KMS-11 (cell line): ENCODE data around the gene SSC4D.

Source experiments
- H2AFZ ChIP-seq: fragments of 200-600 bp; sonication (generic); 2 replicates; pipeline ENCODE4 v1.6.1; 2016; ENCODE audit warnings: antibody characterized with exemption, mixed run types, low read depth
- H3K27ac ChIP-seq: fragments of 200-600 bp; sonication (generic); 2 replicates; pipeline ENCODE4 v1.6.1; 2016; ENCODE audit warnings: mild to moderate bottlenecking, mixed run types
- H3K27me3 ChIP-seq: fragments of 200-600 bp; sonication (generic); 2 replicates; pipeline ENCODE4 v1.6.1; 2017; ENCODE audit warnings: mild to moderate bottlenecking, low read depth, mixed run types, moderate library complexity; ENCODE audit not compliant: insufficient read depth
- H3K36me3 ChIP-seq: fragments of 200-600 bp; sonication (generic); 2 replicates; pipeline ENCODE4 v1.6.1; 2017; ENCODE audit warnings: mild to moderate bottlenecking, mixed run types; ENCODE audit not compliant: insufficient read depth
- H3K4me1 ChIP-seq: fragments of 200-600 bp; sonication (generic); 2 replicates; pipeline ENCODE4 v1.6.1; 2016; ENCODE audit warnings: mild to moderate bottlenecking, low read depth, mixed run types; ENCODE audit not compliant: poor library complexity, severe bottlenecking
- H3K4me2 ChIP-seq: fragments of 200-600 bp; sonication (generic); 2 replicates; pipeline ENCODE4 v1.7.0; 2016; ENCODE audit warnings: mild to moderate bottlenecking, mixed run types
- H3K4me3 ChIP-seq: fragments of 200-600 bp; sonication (generic); IDR thresholded peaks from 2 replicates; pipeline ENCODE4 v1.6.1; 2017; ENCODE audit warnings: low read depth, low read length, mixed read lengths; ENCODE audit not compliant: insufficient read depth
- H3K79me2 ChIP-seq: fragments of 200-600 bp; sonication (generic); 2 replicates; pipeline ENCODE4 v1.6.1; 2016; ENCODE audit warnings: low read depth, mixed run types; ENCODE audit not compliant: insufficient read depth
- H3K9ac ChIP-seq: fragments of 200-600 bp; sonication (generic); 2 replicates; pipeline ENCODE4 v1.6.1; 2016; ENCODE audit warnings: mild to moderate bottlenecking, mixed run types
- H4K20me1 ChIP-seq: fragments of 200-600 bp; sonication (generic); 2 replicates; pipeline ENCODE4 v1.6.1; 2016; ENCODE audit warnings: mild to moderate bottlenecking, mixed run types; ENCODE audit not compliant: insufficient read depth
- CTCF ChIP-seq: fragments of 200-600 bp; sonication (generic); conservative IDR thresholded peaks from 2 replicates; pipeline ENCODE4 v1.6.1; 2017; ENCODE audit warnings: low read depth, mild to moderate bottlenecking, antibody characterized with exemption, low read length, moderate library complexity, mixed read lengths

The SSC4D gene

GRCh38 chr7:76359111-76359977 lies 50.2 kb downstream of the SSC4D start:
- H3K27me3 ChIP-seq, result no peaks in the 10 kb centered on the region
- H2AFZ ChIP-seq, result peak overlapping the region; percentile 63; the same call in 1 of the 2 replicates
- H3K79me2 ChIP-seq, result peaks cover 43% of the 10 kb centered on the region
- peak overlapping the region; percentile 95 for H3K9ac ChIP-seq
- H3K4me3 ChIP-seq, result peak overlapping the region; percentile 13
- peak; percentile 78 for TF ChIP-seq CTCF
- H3K36me3 ChIP-seq, result peaks cover 19% of the 10 kb centered on the region; the same call in 1 of the 2 replicates
- peaks cover 29% of the 10 kb centered on the region for H4K20me1 ChIP-seq
- peak overlapping the region; percentile 44; the same call in 1 of the 2 replicates for H3K4me2 ChIP-seq
- peak overlapping the region; percentile 89 for H3K27ac ChIP-seq
- H3K4me1 ChIP-seq, result peaks cover 46% of the 10 kb centered on the region

- Histone ChIP-seq H3K27me3 (no peaks in the 10 kb centered on the region), H3K4me2 (peak within 1 kb of the TSS; percentile 83), H3K4me1 (peaks cover 44% of the 10 kb centered on the region), H2AFZ (peak within 1 kb of the TSS; percentile 63; the same call in 1 of the 2 replicates), H3K9ac (peak within 1 kb of the TSS; percentile 95), H3K36me3 (peaks cover 19% of the 10 kb centered on the region; the same call in 1 of the 2 replicates), H4K20me1 (peaks cover 36% of the 10 kb centered on the region), H3K79me2 (peaks cover 51% of the 10 kb centered on the region), H3K27ac (peak within 1 kb of the TSS; percentile 89), H3K4me3 (peak within 1 kb of the TSS; percentile 13)
- TF ChIP-seq CTCF, result no peak
These were observed 50.9 kb downstream of the SSC4D start, which contains the start of gene YWHAG for GRCh38 chr7:76358481-76359110. Gene YWHAG (minus strand): TSS chr7:76358991. CDS start chr7:76358808, 183 bp downstream.

- Histone ChIP-seq H3K79me2 (peaks cover 56% of the 10 kb centered on the region), H3K4me2 (peak overlapping the region; percentile 83), H3K36me3 (peaks cover 24% of the 10 kb centered on the region; the same call in 1 of the 2 replicates), H3K4me1 (peaks cover 47% of the 10 kb centered on the region), H3K4me3 (no peak overlapping the region), H2AFZ (no peak overlapping the region), H3K27ac (peak overlapping the region; percentile 89), H3K9ac (peak overlapping the region; percentile 95), H3K27me3 (no peaks in the 10 kb centered on the region), H4K20me1 (peaks cover 42% of the 10 kb centered on the region)
- no peak for TF ChIP-seq CTCF
These were observed 51.5 kb downstream of the SSC4D start for GRCh38 chr7:76358011-76358480.

GRCh38 chr7:76357475-76358010 lies 52.0 kb downstream of the SSC4D start:
- peaks cover 52% of the 10 kb centered on the region for H3K4me1 ChIP-seq
- no peak overlapping the region for H2AFZ ChIP-seq
- H3K27me3 ChIP-seq, result no peaks in the 10 kb centered on the region
- H3K36me3 ChIP-seq, result peaks cover 27% of the 10 kb centered on the region; the same call in 1 of the 2 replicates
- H3K4me2 ChIP-seq, result peak overlapping the region; percentile 83
- peak overlapping the region; percentile 95 for H3K9ac ChIP-seq
- peaks cover 47% of the 10 kb centered on the region for H4K20me1 ChIP-seq
- peak overlapping the region; percentile 89 for H3K27ac ChIP-seq
- no peak overlapping the region for H3K4me3 ChIP-seq
- peaks cover 61% of the 10 kb centered on the region for H3K79me2 ChIP-seq
- TF ChIP-seq CTCF, result no peak
